Activated CD4-positive, alpha-beta T cell treated with anti-CD3 and anti-CD28 coated beads, Interleukin-2, amount 50 U/mL, for 1 hour (primary cell): ENCODE data around the gene SLC2A6.
A peak's percentile ranks its signal among the peaks of the same experiment; 100 is the strongest.

Experiments used
- DNase-seq: peaks from one replicate; pipeline ENCODE4 v3.0.0-alpha.2; 2020

The SLC2A6 gene

GRCh38 chr9:133476036-133476931 lies 2.6 kb downstream of the SLC2A6 start:
- DNase-seq, result no peak

- no peak for DNase-seq
These were observed 3.4 kb downstream of the SLC2A6 start for GRCh38 chr9:133475292-133476012.

GRCh38 chr9:133474853-133475252 lies 4.0 kb downstream of the SLC2A6 start:
- no peak for DNase-seq

DNA sequence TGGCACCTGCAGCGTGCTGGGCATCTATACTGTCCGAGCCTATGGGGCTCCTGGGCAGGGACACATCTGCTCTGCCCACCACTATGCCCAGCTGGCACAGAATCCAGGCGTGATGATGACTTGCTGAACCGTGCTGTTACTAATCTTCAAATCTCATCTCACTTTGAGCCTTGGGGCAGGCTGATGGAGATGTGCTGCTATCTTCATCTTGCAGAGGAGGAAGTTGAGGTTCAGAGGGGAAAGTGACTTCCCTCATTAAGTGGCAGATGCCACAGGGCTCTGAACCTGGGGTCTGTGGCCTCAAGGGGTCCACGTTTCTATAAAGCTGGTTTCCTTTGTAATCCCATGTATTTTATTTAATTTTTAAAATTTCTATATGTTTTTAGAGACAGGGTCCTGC lies 4.7 kb downstream of the SLC2A6 start:
- no peak for DNase-seq

GRCh38 chr9:133473743-133474142 lies 5.2 kb downstream of the SLC2A6 start:
- DNase-seq, result no peak

DNA sequence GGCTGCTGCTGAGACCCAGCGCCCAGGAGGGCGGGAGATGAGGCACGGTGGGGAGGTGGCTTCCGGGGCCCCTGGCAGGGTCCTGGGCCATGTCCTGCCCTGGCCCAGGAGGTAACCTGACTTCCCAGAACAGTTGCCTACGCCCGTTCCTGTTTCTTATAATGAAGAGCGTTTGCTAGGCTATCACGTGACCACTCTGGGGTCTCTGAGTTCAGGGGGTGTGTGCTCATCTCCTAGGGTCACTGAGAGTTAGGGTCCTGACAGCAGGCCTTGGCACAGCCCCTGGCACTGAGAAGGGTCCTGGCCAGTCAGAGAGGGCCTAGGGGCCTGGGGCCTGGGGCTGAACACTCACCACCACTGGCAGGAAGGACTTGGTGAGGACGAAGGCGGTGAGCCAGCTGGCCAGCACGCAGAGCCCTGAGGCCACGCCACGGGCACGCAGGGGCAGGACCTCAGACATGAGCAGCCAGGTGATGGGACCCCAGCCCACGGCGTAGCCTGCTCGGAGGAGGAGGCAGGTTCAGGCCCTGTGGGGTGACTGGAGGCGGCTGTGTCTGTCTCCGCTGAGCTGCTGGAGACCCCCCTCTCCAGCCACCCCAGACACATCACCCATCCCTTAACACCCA lies 6.0 kb downstream of the SLC2A6 start:
- DNase-seq, result no peak

GRCh38 chr9:133472277-133472645 lies 6.6 kb downstream of the SLC2A6 start:
- no peak for DNase-seq

- DNase-seq, result no peak
These were observed 7.2 kb downstream of the SLC2A6 start for GRCh38 chr9:133471551-133472276.

GRCh38 chr9:133470988-133471387 lies 7.9 kb downstream of the SLC2A6 start:
- no peak for DNase-seq

- no peak for DNase-seq
These were observed 8.4 kb downstream of the SLC2A6 start for GRCh38 chr9:133470427-133470924.

DNA sequence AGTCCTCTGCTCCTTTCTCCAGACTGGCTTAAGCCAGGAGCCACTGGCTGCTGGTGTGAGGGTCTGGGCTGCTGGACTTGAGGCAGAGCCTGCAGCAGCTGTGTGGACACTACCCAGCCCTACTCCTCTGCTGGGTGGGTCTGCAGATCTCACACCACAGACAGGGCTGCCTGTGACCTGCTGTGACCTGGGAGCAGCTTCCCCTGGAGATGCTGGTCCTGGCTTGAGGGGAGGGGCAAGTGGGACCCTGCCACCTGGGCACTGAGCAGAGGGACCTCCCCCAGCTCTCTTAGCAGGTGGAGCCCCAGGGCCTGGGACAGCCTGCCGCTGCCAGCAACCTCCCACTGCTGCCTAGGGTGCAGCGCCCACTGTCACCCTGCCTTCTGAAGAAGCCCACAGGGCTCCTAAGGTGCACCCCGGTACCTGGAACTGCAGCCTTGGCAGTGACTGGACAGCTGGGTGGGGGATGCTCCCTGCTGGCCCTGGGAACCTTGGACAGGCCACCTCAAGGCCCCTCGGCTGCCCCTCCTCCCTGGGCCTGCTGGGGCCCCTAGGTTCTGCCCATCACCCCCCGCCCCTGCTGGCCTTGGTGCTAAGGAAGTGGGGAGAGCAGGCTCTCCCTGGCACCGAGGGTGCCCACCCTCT lies 10.0 kb downstream of the SLC2A6 start:
- DNase-seq, result no peak

GRCh38 chr9:133468374-133468773 lies 10.5 kb downstream of the SLC2A6 start:
- no peak for DNase-seq

GRCh38 chr9:133467101-133467500 lies 11.8 kb downstream of the SLC2A6 start:
- DNase-seq, result no peak

DNA sequence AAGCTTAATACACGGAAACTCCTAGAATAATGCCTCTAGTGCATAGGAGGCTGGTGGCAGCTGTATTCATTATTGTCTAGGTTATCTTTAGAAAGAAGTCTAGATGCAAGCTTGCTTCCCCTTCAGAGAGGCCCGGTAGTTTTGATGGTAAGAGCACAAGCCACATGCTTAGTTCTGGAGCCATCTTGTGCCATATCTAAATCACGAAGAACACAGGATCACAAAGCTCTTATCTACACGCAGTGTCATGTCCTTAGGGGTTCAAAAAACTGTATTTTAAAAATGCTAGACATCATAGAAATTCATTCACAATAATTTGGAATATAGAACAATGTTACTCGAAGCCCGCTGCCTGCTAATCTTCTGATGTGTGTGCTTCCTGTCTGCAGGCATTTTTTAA lies 12.9 kb downstream of the SLC2A6 start:
- no peak for DNase-seq

- DNase-seq, result no peak
These were observed 14.3 kb downstream of the SLC2A6 start for GRCh38 chr9:133464638-133465037.

GRCh38 chr9:133463864-133464615 lies 14.9 kb downstream of the SLC2A6 start:
- no peak for DNase-seq

DNA sequence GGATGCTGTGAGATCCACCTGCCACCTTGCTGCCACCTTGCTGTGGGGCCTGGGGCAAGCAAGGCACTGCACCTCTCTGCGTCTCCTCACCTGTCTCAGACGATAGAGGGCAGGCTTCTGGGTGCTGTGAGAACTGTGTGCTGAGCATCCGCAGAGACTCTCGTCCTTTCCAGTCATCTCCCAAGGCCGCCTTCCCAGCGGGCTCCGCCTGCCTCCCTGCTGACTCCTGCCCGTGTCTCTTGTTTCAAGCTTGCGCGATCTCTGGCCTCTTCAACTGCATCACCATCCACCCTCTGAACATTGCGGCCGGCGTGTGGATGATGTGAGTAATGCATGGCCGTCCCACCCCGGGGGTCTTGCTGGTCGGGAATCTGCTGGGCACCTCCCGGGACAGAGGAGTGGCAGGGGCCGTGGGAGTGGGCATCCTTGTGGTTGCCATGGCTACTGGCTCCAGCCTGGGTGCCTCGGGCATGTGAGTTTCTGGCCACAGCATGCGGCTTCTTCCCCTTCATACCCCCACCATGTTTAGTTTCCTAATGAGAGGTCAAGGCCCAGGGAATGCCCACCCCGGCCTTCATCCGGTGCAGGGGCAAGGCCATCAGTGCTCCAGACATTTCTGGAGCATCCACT lies 15.6 kb downstream of the SLC2A6 start:
- no peak for DNase-seq

DNA sequence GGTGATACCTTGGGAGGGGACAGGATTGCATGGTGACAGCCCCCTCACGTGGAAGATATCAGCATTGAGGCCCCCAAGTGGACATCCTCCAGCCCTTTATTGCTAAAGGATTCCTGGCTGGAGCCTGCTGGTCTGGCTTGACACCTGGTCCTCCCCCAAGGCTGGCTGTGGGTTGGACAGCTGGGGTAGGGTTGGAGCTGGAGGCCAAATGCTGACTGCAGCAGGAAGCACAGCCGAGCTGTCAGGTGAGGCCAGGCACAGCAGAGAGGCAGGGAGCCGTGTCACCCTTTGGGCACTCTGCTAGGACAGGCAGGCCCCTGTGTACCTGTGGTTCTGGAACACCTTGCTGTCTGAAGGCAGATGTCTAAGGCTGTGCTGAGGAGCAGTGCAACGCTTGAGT lies 16.9 kb downstream of the SLC2A6 start:
- no peak for DNase-seq

- DNase-seq, result peak; percentile 38
These were observed 18.3 kb downstream of the SLC2A6 start for GRCh38 chr9:133460405-133461175.
